Kidney epithelial cell (primary cell): ENCODE data around the gene ZMPSTE24. TPM values are rescaled to one million over a fixed set of nuclear protein-coding genes. Genes with fewer than 3 reads are reported as not detected.

Experiments used
- DNase-seq: peaks from one replicate; pipeline ENCODE4 v3.0.0-alpha.2; 2010; ENCODE audit warnings: low read depth
- H3K27me3 ChIP-seq: 2 replicates; pipeline ENCODE4 v1.6.0; 2011; ENCODE audit warnings: low read length; ENCODE audit not compliant: control insufficient read depth, insufficient read depth
- H3K36me3 ChIP-seq: 2 replicates; pipeline ENCODE4 v1.5.1; 2011; ENCODE audit warnings: low read length; ENCODE audit not compliant: control insufficient read depth, insufficient read depth
- H3K4me3 ChIP-seq: 2 replicates; pipeline ENCODE4 v1.5.1; 2011; ENCODE audit warnings: low read depth, mild to moderate bottlenecking, control low read depth, low read length
- CTCF ChIP-seq: IDR thresholded peaks from 2 replicates; pipeline ENCODE4 v1.5.1; 2011; ENCODE audit warnings: mild to moderate bottlenecking, moderate library complexity, low read length, control low read depth, inconsistent platforms; ENCODE audit not compliant: insufficient read depth, poor library complexity, severe bottlenecking
- total RNA-seq: library from RNA; depleted of rRNA; stranded (reverse); fragments of >200 nt; gene quantifications from 2 replicates; pipeline ENCODE4 v1.2.3, GENCODE V29; 2015

Gene ZMPSTE24
- total RNA-seq, 1 donor from 2014 or later, result 56.3 TPM

GRCh38 chr1:40226192-40226591 is 31.8 kb upstream of the ZMPSTE24 start:
- Histone ChIP-seq H3K4me3 (no peak overlapping the region), H3K36me3 (no peaks in the 10 kb centered on the region), H3K27me3 (no peaks in the 10 kb centered on the region)
- TF ChIP-seq CTCF, result no peak
- DNase-seq, result no peak

GRCh38 chr1:40232444-40232843 is 25.6 kb upstream of the ZMPSTE24 start:
- H3K36me3 ChIP-seq, result no peaks in the 10 kb centered on the region
- TF ChIP-seq CTCF, result no peak

GRCh38 chr1:40239626-40240025 is 18.4 kb upstream of the ZMPSTE24 start:
- no peaks in the 10 kb centered on the region for H3K27me3 ChIP-seq
- no peak for DNase-seq
- TF ChIP-seq CTCF, result no peak
- no peaks in the 10 kb centered on the region for H3K36me3 ChIP-seq
- H3K4me3 ChIP-seq, result no peak overlapping the region

More at GRCh38 chr1:40232444-40232843, 25.6 kb upstream of the ZMPSTE24 start:
- no peak for DNase-seq
- Histone ChIP-seq H3K27me3 (no peaks in the 10 kb centered on the region), H3K4me3 (no peak overlapping the region)

GRCh38 chr1:40240390-40240789 is 17.6 kb upstream of the ZMPSTE24 start:
- no peak for TF ChIP-seq CTCF
- no peaks in the 10 kb centered on the region for H3K36me3 ChIP-seq
- H3K4me3 ChIP-seq, result no peak overlapping the region
- H3K27me3 ChIP-seq, result no peaks in the 10 kb centered on the region
- DNase-seq, result no peak

GRCh38 chr1:40241362-40241761 is 16.7 kb upstream of the ZMPSTE24 start:
- no peak for TF ChIP-seq CTCF
- H3K36me3 ChIP-seq, result no peaks in the 10 kb centered on the region
- DNase-seq, result no peak
- no peak overlapping the region for H3K4me3 ChIP-seq
- no peaks in the 10 kb centered on the region for H3K27me3 ChIP-seq

GRCh38 chr1:40243351-40243750 is 14.7 kb upstream of the ZMPSTE24 start:
- DNase-seq, result no peak
- TF ChIP-seq CTCF, result no peak

More at GRCh38 chr1:40243351-40243750, 14.7 kb upstream of the ZMPSTE24 start:
- H3K36me3 ChIP-seq, result no peaks in the 10 kb centered on the region
- H3K27me3 ChIP-seq, result no peaks in the 10 kb centered on the region
- H3K4me3 ChIP-seq, result no peak overlapping the region
